GM18502 (cell line): ENCODE measurements around the gene LZTFL1.

Source experiments
- ATAC-seq: cut with Tn5 transposase; IDR thresholded peaks from one replicate; pipeline ENCODE4 v1.9.1; 2021; ENCODE audit warnings: mild to moderate bottlenecking; ENCODE audit not compliant: unreplicated experiment, poor library complexity

The LZTFL1 gene

DNA sequence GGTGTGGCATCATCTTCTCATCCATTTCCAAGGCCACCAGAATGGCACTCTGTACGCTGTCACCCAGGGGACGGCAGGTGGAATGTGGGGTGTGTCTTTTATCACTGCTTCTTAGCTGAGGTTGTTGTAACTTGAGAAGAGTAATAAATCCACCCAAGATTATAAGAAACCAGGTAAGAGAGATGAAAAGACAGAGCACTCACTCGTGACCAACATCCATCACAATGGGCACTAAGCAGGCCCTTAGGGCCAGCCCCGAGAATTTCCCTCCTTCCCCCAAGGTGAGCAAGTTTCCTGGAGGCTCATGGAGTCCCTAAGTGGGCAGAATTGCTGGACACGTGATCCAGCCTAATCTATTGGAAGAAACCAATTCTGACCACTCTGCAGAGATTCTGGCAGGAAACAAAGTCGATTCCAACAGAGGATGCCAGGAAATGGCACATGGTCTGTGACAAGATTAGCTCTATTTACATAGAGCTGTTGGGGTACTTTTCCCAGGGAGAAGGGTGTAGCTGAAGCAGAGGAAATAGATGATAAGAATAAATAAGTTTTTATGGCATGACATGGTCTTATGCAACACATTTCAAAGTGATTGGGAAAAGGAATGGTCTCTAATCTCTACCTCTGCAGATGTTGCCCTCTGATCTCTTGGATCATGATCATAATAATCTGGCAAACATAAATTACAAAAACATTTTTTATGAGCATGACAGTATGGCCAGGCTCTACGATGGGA lies 68.0 kb downstream of the LZTFL1 start:
- ATAC-seq = no peak
